Endothelial cell (in vitro differentiated cells): ENCODE results near the gene CYP39A1. TPM values are rescaled to one million over a fixed set of nuclear protein-coding genes. Genes with fewer than 3 reads are reported as not detected.

Experiments
- DNase-seq: peaks from one replicate; pipeline ENCODE4 v3.0.0; 2021; ENCODE audit warnings: low spot score
- H3K27ac Mint-ChIP-seq: one replicate; pipeline ENCODE4 v1.8.0; 2021; ENCODE audit warnings: mixed read lengths, inconsistent platforms; ENCODE audit not compliant: unreplicated experiment
- H3K27me3 Mint-ChIP-seq: one replicate; pipeline ENCODE4 v1.8.0; 2021; ENCODE audit warnings: mild to moderate bottlenecking, moderate library complexity, mixed read lengths, inconsistent platforms; ENCODE audit not compliant: unreplicated experiment
- H3K36me3 Mint-ChIP-seq: one replicate; pipeline ENCODE4 v1.8.0; 2021; ENCODE audit warnings: mild to moderate bottlenecking, low read depth, mixed read lengths, inconsistent platforms; ENCODE audit not compliant: unreplicated experiment
- H3K4me1 Mint-ChIP-seq: one replicate; pipeline ENCODE4 v1.8.0; 2021; ENCODE audit warnings: mild to moderate bottlenecking, mixed read lengths, inconsistent platforms; ENCODE audit not compliant: unreplicated experiment
- H3K4me3 Mint-ChIP-seq: one replicate; pipeline ENCODE4 v1.8.0; 2021; ENCODE audit warnings: mild to moderate bottlenecking, mixed read lengths, inconsistent platforms; ENCODE audit not compliant: unreplicated experiment
- H3K9me3 Mint-ChIP-seq: one replicate; pipeline ENCODE4 v1.8.0; 2021; ENCODE audit warnings: mixed read lengths, inconsistent platforms; ENCODE audit not compliant: unreplicated experiment
- total RNA-seq: library from RNA; stranded (reverse); fragmentation: NEBNext Ultra II Directional; extraction: Animal tissue kit (Norgen Biotek cat#: 25700); gene quantifications from one replicate; pipeline ENCODE4 v1.2.1, GENCODE V29; 2021; ENCODE audit not compliant: unreplicated experiment
- TF ChIP-seq, protein P1 (sequence below): fragments of 200-600 bp; sonication (generic); IDR thresholded peaks from one replicate; pipeline ENCODE4 v1.5.0; 2021; ENCODE audit warnings: antibody characterized with exemption; ENCODE audit not compliant: unreplicated experiment

Gene CYP39A1
- total RNA-seq, 1 donor from 2014 or later = 2.5 TPM

DNA sequence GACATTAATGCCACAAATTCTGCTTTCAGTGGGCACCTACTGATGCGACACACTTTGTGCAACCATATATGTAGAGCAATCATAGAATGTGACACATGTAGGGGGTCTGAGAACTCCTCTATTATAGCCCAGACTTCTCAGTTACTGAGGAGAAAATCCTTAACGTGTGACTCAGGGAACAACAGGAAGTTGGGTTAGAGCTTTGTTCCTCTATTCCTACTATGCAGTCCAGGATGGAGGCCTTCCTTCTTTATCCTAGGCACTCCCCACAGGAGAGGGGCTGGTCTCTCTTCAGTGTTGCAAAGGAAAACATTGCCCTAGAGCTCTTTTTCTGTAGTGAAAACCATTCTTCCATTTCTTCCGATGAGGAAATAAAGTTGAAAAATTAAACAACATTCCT, 121.7 kb downstream of the CYP39A1 start:
- peak; percentile 14 for DNase-seq
- H3K27me3 Mint-ChIP-seq = no peaks in the 10 kb centered on the region
- peak overlapping the region; percentile 89 for H3K27ac Mint-ChIP-seq
- H3K4me1 Mint-ChIP-seq = peaks cover 20% of the 10 kb centered on the region
- no peak overlapping the region for H3K4me3 Mint-ChIP-seq
- TF ChIP-seq, protein P1, sequence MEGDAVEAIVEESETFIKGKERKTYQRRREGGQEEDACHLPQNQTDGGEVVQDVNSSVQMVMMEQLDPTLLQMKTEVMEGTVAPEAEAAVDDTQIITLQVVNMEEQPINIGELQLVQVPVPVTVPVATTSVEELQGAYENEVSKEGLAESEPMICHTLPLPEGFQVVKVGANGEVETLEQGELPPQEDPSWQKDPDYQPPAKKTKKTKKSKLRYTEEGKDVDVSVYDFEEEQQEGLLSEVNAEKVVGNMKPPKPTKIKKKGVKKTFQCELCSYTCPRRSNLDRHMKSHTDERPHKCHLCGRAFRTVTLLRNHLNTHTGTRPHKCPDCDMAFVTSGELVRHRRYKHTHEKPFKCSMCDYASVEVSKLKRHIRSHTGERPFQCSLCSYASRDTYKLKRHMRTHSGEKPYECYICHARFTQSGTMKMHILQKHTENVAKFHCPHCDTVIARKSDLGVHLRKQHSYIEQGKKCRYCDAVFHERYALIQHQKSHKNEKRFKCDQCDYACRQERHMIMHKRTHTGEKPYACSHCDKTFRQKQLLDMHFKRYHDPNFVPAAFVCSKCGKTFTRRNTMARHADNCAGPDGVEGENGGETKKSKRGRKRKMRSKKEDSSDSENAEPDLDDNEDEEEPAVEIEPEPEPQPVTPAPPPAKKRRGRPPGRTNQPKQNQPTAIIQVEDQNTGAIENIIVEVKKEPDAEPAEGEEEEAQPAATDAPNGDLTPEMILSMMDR = no peak
- no peaks in the 10 kb centered on the region for H3K36me3 Mint-ChIP-seq
- H3K9me3 Mint-ChIP-seq = no peaks in the 10 kb centered on the region

DNA sequence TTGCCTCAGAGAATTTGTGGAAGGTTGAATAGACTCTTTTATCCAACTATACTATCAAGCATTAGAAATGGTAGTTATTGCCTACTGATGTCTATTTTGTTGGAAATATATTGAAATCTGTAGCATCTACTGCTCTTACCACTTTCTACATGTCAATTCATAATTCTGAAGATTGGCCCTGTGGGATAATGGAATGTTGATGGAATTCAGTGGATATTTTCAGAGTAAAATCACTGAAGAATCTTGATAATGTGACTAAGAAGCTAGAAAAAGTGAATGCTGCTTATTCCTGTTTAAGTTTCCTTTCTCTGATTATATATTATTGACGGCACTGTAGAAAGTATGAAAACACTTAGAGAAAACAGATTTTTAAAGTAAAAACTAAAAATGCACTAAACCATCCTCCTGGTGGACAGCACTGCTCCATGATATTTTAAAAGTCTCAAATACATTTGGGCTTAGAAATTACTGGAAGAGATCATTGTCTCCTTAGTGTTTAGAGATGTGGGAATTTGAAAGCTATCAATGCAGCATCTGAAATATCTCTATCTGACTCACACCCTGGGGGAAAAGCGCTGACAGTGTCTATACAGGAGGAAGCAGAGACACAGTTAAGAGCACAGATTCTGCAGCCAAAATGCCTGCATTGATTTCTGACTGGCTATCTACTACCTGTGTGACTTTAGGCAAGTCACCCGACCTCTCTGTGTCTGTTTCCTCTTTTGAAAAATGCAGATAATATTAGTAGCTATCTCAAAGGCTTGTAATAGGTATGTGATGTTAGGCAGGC, 123.5 kb downstream of the CYP39A1 start:
- no peaks in the 10 kb centered on the region for H3K9me3 Mint-ChIP-seq
- H3K36me3 Mint-ChIP-seq = no peaks in the 10 kb centered on the region
- H3K4me1 Mint-ChIP-seq = peaks cover 20% of the 10 kb centered on the region
- H3K27ac Mint-ChIP-seq = no peak overlapping the region
- H3K27me3 Mint-ChIP-seq = no peaks in the 10 kb centered on the region
- TF ChIP-seq, protein P1 = no peak
- no peak for DNase-seq
- H3K4me3 Mint-ChIP-seq = no peak overlapping the region

DNA sequence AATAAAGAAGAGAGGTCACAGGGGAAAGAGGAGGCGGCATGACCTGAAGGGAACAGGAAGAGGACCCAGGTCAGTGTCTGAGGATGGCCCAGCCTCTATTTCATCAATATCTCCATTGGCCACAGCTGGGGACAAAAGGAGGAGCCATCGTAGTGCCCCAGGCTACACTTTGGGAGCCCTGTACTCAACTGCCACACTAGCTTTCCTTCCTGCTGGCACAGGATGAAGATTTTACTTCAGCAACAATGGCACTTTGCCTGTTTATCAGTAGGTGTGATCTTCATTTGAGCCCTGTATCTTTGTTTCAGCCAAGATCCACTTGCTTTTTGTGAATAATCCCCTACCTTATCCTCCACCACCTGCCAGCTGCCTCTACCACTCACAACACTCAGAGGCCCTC, 126.0 kb downstream of the CYP39A1 start:
- TF ChIP-seq, protein P1 = no peak
- no peaks in the 10 kb centered on the region for H3K36me3 Mint-ChIP-seq
- H3K27ac Mint-ChIP-seq = no peak overlapping the region
- H3K9me3 Mint-ChIP-seq = no peaks in the 10 kb centered on the region
- no peaks in the 10 kb centered on the region for H3K27me3 Mint-ChIP-seq
- no peak for DNase-seq
- H3K4me3 Mint-ChIP-seq = no peak overlapping the region
- H3K4me1 Mint-ChIP-seq = peaks cover 20% of the 10 kb centered on the region

DNA sequence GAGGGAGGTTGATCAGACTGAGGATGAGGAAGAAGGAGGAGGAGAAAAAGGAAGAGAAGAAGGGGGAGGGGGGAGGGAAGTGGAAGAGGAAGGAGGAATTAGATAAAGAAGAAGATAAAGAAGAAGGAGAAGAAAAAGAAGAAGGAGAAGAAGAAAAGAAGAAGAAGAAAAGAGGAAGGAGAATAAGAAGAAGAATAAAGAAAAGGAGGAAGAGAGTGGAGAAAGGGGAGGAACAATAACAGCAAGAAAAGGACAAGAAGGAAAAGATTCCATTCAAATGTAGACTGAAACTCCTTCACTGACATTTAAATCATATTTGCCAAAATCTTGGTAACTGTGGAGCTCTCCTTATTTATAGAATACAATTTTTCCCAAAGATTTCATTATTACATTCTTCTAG, 127.0 kb downstream of the CYP39A1 start:
- DNase-seq = no peak
- Mint-ChIP-seq H3K36me3 (no peaks in the 10 kb centered on the region), H3K27me3 (no peaks in the 10 kb centered on the region), H3K4me1 (peaks cover 13% of the 10 kb centered on the region), H3K27ac (no peak overlapping the region), H3K4me3 (no peak overlapping the region), H3K9me3 (no peaks in the 10 kb centered on the region)
- TF ChIP-seq, protein P1 = no peak

DNA sequence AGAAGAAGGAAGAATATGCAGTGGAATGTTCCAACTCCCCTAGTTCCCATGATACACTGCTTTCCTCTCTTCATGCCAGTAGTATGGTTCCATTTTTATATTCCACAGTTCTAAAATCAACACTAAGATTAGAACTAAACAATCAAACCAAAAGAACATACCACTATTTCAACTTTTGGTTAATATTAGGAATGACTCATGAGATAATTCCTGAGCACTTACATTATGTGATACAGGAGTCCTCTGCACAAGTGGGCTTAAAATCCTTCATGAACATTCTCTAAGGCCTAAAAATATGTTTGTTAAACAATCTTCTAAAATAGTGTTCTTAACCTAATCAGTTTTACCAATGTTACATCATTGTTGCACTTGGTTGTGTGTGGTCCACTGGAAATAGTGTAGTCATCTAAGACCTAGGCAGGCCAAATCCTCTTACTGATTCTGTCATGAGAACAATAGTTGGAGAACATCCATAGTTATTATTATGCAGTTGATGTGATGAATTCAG, 131.1 kb downstream of the CYP39A1 start:
- Mint-ChIP-seq H3K9me3 (no peaks in the 10 kb centered on the region), H3K27ac (no peak overlapping the region), H3K36me3 (no peaks in the 10 kb centered on the region), H3K27me3 (no peaks in the 10 kb centered on the region), H3K4me3 (no peak overlapping the region), H3K4me1 (no peaks in the 10 kb centered on the region)
- DNase-seq = no peak
- TF ChIP-seq, protein P1 = no peak
